ENCODE data around the gene MCM9. TPM values are rescaled to one million over a fixed set of nuclear protein-coding genes. Genes with fewer than 3 reads are reported as not detected.

Gene MCM9
- total and polyA plus RNA-seq, 2 donors from 2014 or later = 4.8 to 25.9 TPM

- intact Hi-C loops (cut with DNase I) = no loop called here
- Histone ChIP-seq H3K4me3 (ENCODE audit: low read length in 3 of 3) (no peak overlapping the region), H3K36me3 (ENCODE audit: control insufficient read depth in 2 of 3, insufficient read depth in 3 of 3, low read length in 3 of 3) (no peaks in the 10 kb centered on the region), H3K9me3 (ENCODE audit: control insufficient read depth in 2 of 3, insufficient read depth in 1 of 3, low read length in 3 of 3) (no peaks in the 10 kb centered on the region), H3K4me1 (ENCODE audit: control insufficient read depth in 2 of 3, insufficient read depth in 2 of 3, low read depth in 1 of 3, low read length in 3 of 3) (no peaks in the 10 kb centered on the region), H3K9ac (ENCODE audit: low read length in 3 of 3) (no peak overlapping the region), H3K27ac (ENCODE audit: low read depth in 2 of 2, low read length in 2 of 2) (no peak overlapping the region), H3K27me3 (ENCODE audit: control insufficient read depth, insufficient read depth, low read length) (no peaks in the 10 kb centered on the region)
- FAIRE-seq = no peak
- TF ChIP-seq CTCF (IDR thresholded peaks at IDR 0.05; ENCODE audit: borderline replicate concordance, extremely low read depth, insufficient read depth) = no peak
- no peak for DNase-seq
Measured at GRCh38 chr6:118952683-118953082, 17.7 kb upstream of the MCM9 start.

- DNase-seq (no peak), FAIRE-seq (no peak)
- Histone ChIP-seq H3K9me3 (ENCODE audit: control insufficient read depth in 2 of 3, insufficient read depth in 1 of 3, low read length in 3 of 3) (no peaks in the 10 kb centered on the region), H3K27ac (ENCODE audit: low read depth in 2 of 2, low read length in 2 of 2) (no peak overlapping the region), H3K9ac (ENCODE audit: low read length in 3 of 3) (no peak overlapping the region), H3K36me3 (ENCODE audit: control insufficient read depth in 2 of 3, insufficient read depth in 3 of 3, low read length in 3 of 3) (no peaks in the 10 kb centered on the region), H3K27me3 (ENCODE audit: control insufficient read depth, insufficient read depth, low read length) (no peaks in the 10 kb centered on the region), H3K4me3 (ENCODE audit: low read length in 3 of 3) (no peak overlapping the region), H3K4me1 (ENCODE audit: control insufficient read depth in 2 of 3, insufficient read depth in 2 of 3, low read depth in 1 of 3, low read length in 3 of 3) (no peaks in the 10 kb centered on the region)
- intact Hi-C loops (cut with DNase I) = no loop called here
- no peak for TF ChIP-seq CTCF (IDR thresholded peaks at IDR 0.05; ENCODE audit: borderline replicate concordance, extremely low read depth, insufficient read depth)
Measured at GRCh38 chr6:118945217-118945616, 10.3 kb upstream of the MCM9 start.

GRCh38 chr6:118940770-118941169 is 5.8 kb upstream of the MCM9 start:
- FAIRE-seq (no peak), DNase-seq (no peak)
- H3K9me3 ChIP-seq (ENCODE audit: control insufficient read depth in 2 of 3, insufficient read depth in 1 of 3, low read length in 3 of 3) = no peaks in the 10 kb centered on the region

More at GRCh38 chr6:118940770-118941169, 5.8 kb upstream of the MCM9 start:
- TF ChIP-seq CTCF (IDR thresholded peaks at IDR 0.05; ENCODE audit: borderline replicate concordance, extremely low read depth, insufficient read depth) = no peak
- H3K27ac ChIP-seq (ENCODE audit: low read depth in 2 of 2, low read length in 2 of 2) = no peak overlapping the region
- H3K27me3 ChIP-seq (ENCODE audit: control insufficient read depth, insufficient read depth, low read length) = no peaks in the 10 kb centered on the region
- no peak overlapping the region for H3K4me3 ChIP-seq (ENCODE audit: low read length in 3 of 3)
- H3K36me3 ChIP-seq (ENCODE audit: control insufficient read depth in 2 of 3, insufficient read depth in 3 of 3, low read length in 3 of 3) = no peaks in the 10 kb centered on the region
- intact Hi-C loops (cut with DNase I) = no loop called here
- H3K9ac ChIP-seq (ENCODE audit: low read length in 3 of 3) = no peak overlapping the region
- peaks cover 0 to 2% (median 0%) of the 10 kb centered on the region in 3 donors for H3K4me1 ChIP-seq (ENCODE audit: control insufficient read depth in 2 of 3, insufficient read depth in 2 of 3, low read depth in 1 of 3, low read length in 3 of 3)

All from kidney (tissue), 14 donors.